Activated CD8-positive, alpha-beta T cell treated with anti-CD3 and anti-CD28 coated beads, Interleukin-2, amount 10 ng/mL, durations not matched to agents 7 days and 5 days (primary cell): ENCODE results near the gene SEZ6L2. TPM values are rescaled to one million over a fixed set of nuclear protein-coding genes. Genes with fewer than 3 reads are reported as not detected.

Experiments used
- ATAC-seq: fragments of 150-1000 bp; cut with Tn5 transposase; one replicate; pipeline ENCODE4 v1.10.0; 2021; ENCODE audit warnings: moderate library complexity
- CTCF ChIA-PET: fragments of 350-600 bp; sonication (Branson Sonifier 250); formaldehyde crosslinking; loops from one replicate; lab custom pipeline; 2021; ENCODE audit warnings: antibody characterized with exemption; lab: Charles Lee
- POLR2A ChIA-PET: fragments of 350-600 bp; sonication (Branson Sonifier 250); formaldehyde crosslinking; loops from one replicate; lab custom pipeline; 2021; ENCODE audit warnings: antibody characterized with exemption; lab: Charles Lee
- DNase-seq: peaks from one replicate; pipeline ENCODE4 v3.0.0-alpha.2; 2020
- H3K27ac Mint-ChIP-seq: one replicate; pipeline ENCODE4 v1.8.0; 2021; ENCODE audit warnings: mild to moderate bottlenecking, mixed read lengths
- H3K27me3 Mint-ChIP-seq: one replicate; pipeline ENCODE4 v1.8.0; 2021; ENCODE audit warnings: low read depth, mixed read lengths
- H3K36me3 Mint-ChIP-seq: one replicate; pipeline ENCODE4 v1.8.0; 2021; ENCODE audit warnings: low read depth, mixed read lengths
- H3K4me1 Mint-ChIP-seq: one replicate; pipeline ENCODE4 v1.8.0; 2021; ENCODE audit warnings: low read depth, mixed read lengths
- H3K4me3 Mint-ChIP-seq: one replicate; pipeline ENCODE4 v1.8.0; 2021; ENCODE audit warnings: mild to moderate bottlenecking, mixed read lengths
- H3K9me3 Mint-ChIP-seq: one replicate; pipeline ENCODE4 v1.8.0; 2022; ENCODE audit warnings: mixed read lengths; ENCODE audit not compliant: insufficient read depth
- total RNA-seq, 2 experiments: library from RNA; stranded (reverse); gene quantifications; one replicate each; pipeline ENCODE4 v1.2.3, GENCODE V29; 2021

Gene SEZ6L2
- total RNA-seq, 2 experiments from 2014 or later: not detected

GRCh38 chr16:29909391-29909790 is 10.0 kb upstream of the SEZ6L2 start:
- DNase-seq (no peak), ATAC-seq (no peak)
- H3K27ac Mint-ChIP-seq: no peak overlapping the region
- ChIA-PET POLR2A (no interaction called here), CTCF (interaction anchor here (0.6 to 0.8 kb wide), 2 partner anchors 10 to 727 kb away, joined by 3 read pairs; partner anchors contain the start of genes ASPHD1 and SEZ6L2)
- no peaks in the 10 kb centered on the region for H3K4me1 Mint-ChIP-seq
- no peak overlapping the region for H3K4me3 Mint-ChIP-seq
- no peaks in the 10 kb centered on the region for H3K9me3 Mint-ChIP-seq
- peaks cover 8% of the 10 kb centered on the region for H3K36me3 Mint-ChIP-seq
- H3K27me3 Mint-ChIP-seq: no peaks in the 10 kb centered on the region

DNA sequence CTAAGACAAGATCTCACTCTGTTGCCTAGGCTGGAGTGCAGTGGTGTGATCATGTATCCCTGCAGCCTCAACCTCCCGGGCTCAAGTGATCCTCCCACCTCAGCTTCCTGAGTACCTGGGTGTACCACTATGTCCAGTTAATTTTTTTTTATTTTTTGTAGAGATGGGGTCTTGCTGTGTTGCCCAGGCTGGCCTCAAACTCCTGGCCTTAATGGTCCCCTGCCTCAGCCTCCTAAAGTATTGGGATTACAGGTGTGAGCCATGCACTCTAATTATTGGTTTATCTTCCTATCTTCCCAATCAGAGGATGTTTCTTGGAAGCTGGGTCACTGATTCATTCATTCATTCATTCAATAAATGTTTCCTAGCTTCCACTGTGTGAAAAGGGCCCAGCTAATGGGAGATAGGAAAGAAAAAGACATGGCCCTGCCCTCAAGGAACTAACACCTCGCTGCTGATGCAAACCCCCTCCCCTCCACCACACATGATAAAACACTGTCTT is 9.4 kb upstream of the SEZ6L2 start:
- DNase-seq: no peak
- no peak overlapping the region for H3K4me3 Mint-ChIP-seq
- ATAC-seq: no peak
- POLR2A ChIA-PET: interaction anchor here (0.6 kb wide), 1 partner anchor 43 kb away, joined by 3 read pairs; no protein-coding TSS in a partner anchor
- no peaks in the 10 kb centered on the region for H3K27me3 Mint-ChIP-seq
- no peak overlapping the region for H3K27ac Mint-ChIP-seq
- H3K36me3 Mint-ChIP-seq: peaks cover 5% of the 10 kb centered on the region
- no peaks in the 10 kb centered on the region for H3K9me3 Mint-ChIP-seq
- CTCF ChIA-PET: interaction anchor here (0.6 to 0.8 kb wide), 2 partner anchors 9 to 727 kb away, joined by 3 read pairs; partner anchors contain the start of genes ASPHD1 and SEZ6L2
- no peaks in the 10 kb centered on the region for H3K4me1 Mint-ChIP-seq

GRCh38 chr16:29907973-29908372 is 8.6 kb upstream of the SEZ6L2 start:
- ATAC-seq (no peak), DNase-seq (no peak)
- Mint-ChIP-seq H3K36me3 (peaks cover 5% of the 10 kb centered on the region), H3K4me3 (no peak overlapping the region), H3K27me3 (peaks cover 2% of the 10 kb centered on the region), H3K27ac (no peak overlapping the region), H3K9me3 (no peaks in the 10 kb centered on the region), H3K4me1 (peaks cover 4% of the 10 kb centered on the region)
- POLR2A ChIA-PET: no interaction called here
- CTCF ChIA-PET: no interaction called here

GRCh38 chr16:29906520-29907244 is 7.3 kb upstream of the SEZ6L2 start:
- Mint-ChIP-seq H3K36me3 (peaks cover 5% of the 10 kb centered on the region), H3K27me3 (peaks cover 2% of the 10 kb centered on the region), H3K4me3 (no peak overlapping the region), H3K27ac (no peak overlapping the region), H3K9me3 (no peaks in the 10 kb centered on the region), H3K4me1 (peaks cover 4% of the 10 kb centered on the region)
- POLR2A ChIA-PET: interaction anchor here (0.6 to 1.1 kb wide), 2 partner anchors 18 to 1201 kb away, joined by 3 read pairs; no protein-coding TSS in a partner anchor
- DNase-seq (no peak), ATAC-seq (no peak)
- CTCF ChIA-PET: no interaction called here

GRCh38 chr16:29905668-29906067 is 6.3 kb upstream of the SEZ6L2 start:
- H3K4me1 Mint-ChIP-seq: peaks cover 6% of the 10 kb centered on the region
- CTCF ChIA-PET: no interaction called here
- no peak overlapping the region for H3K4me3 Mint-ChIP-seq
- H3K27me3 Mint-ChIP-seq: peaks cover 4% of the 10 kb centered on the region
- ATAC-seq: no peak
- POLR2A ChIA-PET: no interaction called here
- H3K27ac Mint-ChIP-seq: no peak overlapping the region
- DNase-seq: no peak
- H3K9me3 Mint-ChIP-seq: no peaks in the 10 kb centered on the region
- peaks cover 5% of the 10 kb centered on the region for H3K36me3 Mint-ChIP-seq

DNA sequence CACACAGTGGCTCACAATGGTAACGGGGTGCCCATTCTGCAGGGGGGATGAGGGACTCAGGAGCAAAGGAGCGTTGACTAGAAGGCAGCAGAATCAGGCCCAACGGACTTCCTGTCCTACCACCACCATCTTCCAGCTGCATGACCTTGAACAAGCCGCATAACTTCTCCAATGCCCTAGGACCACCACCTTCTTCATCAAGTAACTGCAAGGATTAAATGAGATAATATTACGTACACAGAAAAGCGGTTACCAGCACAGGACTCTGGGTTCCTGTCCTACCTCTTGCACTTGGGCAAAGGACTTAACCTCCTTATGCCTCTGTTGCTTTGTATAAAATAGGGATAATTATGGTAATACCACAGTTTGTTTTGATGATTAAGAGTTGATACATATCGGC is 5.6 kb upstream of the SEZ6L2 start:
- ChIA-PET POLR2A (no interaction called here), CTCF (no interaction called here)
- Mint-ChIP-seq H3K36me3 (peaks cover 5% of the 10 kb centered on the region), H3K4me1 (peaks cover 9% of the 10 kb centered on the region), H3K9me3 (no peaks in the 10 kb centered on the region), H3K27me3 (peaks cover 8% of the 10 kb centered on the region), H3K4me3 (no peak overlapping the region), H3K27ac (no peak overlapping the region)
- no peak for ATAC-seq
- no peak for DNase-seq

- ChIA-PET CTCF (no interaction called here), POLR2A (no interaction called here)
- H3K4me3 Mint-ChIP-seq: no peak overlapping the region
- DNase-seq: no peak
- peaks cover 10% of the 10 kb centered on the region for H3K27me3 Mint-ChIP-seq
- no peak overlapping the region for H3K27ac Mint-ChIP-seq
- peaks cover 12% of the 10 kb centered on the region for H3K4me1 Mint-ChIP-seq
- no peaks in the 10 kb centered on the region for H3K9me3 Mint-ChIP-seq
- H3K36me3 Mint-ChIP-seq: peaks cover 2% of the 10 kb centered on the region
- no peak for ATAC-seq
Observed at GRCh38 chr16:29903590-29903989, 4.2 kb upstream of the SEZ6L2 start.

DNA sequence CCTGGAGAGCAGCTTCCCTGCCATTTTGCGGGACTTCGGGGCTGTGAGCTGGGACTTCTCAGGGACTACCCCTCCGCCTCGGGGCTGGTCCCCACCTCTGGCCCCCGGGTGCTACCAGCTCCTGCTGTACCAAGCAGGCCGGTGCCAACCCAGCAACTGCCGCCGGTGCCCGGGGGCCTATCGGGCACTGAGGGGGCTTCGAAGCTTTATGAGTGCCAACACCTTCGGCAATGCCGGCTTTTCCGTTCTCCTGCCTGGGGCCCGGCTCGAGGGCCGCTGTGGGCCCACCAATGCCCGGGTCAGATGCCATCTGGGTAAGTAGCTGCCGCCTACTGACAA is 2.2 kb upstream of the SEZ6L2 start:
- no peaks in the 10 kb centered on the region for H3K9me3 Mint-ChIP-seq
- no peak overlapping the region for H3K27ac Mint-ChIP-seq
- ATAC-seq: no peak
- ChIA-PET CTCF (interaction anchor here (1.2 to 3.1 kb wide), 2 partner anchors 25 to 201 kb away, joined by 4 to 10 read pairs; partner anchors contain the start of gene KCTD13), POLR2A (no interaction called here)
- peak overlapping the region; percentile 12 for H3K4me3 Mint-ChIP-seq
- H3K4me1 Mint-ChIP-seq: peaks cover 12% of the 10 kb centered on the region
- H3K27me3 Mint-ChIP-seq: peaks cover 24% of the 10 kb centered on the region
- no peaks in the 10 kb centered on the region for H3K36me3 Mint-ChIP-seq
- no peak for DNase-seq

DNA sequence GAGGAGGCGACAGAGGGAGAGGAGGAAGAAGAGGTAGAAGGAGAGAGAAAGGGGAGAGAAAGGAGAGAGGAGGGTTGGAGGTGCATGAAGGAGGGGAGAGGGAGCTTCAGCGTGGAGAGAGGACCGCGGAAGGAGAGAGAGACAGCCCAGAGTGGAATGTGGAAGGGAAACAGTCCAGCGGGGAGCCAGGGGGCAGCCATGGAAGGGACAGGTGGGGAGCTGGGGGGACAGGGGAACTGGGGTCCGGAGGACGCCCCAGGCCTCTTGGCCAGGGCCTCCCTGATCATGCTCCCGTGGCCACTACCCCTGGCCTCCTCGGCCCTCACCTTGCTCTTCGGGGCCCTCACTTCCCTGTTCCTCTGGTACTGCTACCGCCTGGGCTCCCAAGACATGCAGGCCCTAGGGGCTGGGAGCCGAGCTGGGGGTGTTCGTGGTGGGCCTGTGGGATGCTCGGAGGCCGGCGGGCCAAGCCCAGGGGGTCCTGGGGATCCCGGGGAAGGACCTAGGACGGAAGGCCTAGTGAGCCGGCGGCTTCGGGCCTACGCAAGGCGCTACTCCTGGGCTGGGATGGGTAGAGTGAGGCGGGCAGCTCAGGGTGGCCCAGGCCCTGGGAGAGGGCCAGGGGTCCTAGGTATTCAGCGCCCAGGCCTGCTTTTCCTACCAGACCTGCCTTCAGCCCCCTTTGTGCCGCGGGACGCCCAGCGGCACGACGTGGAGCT is 1.7 kb upstream of the SEZ6L2 start:
- H3K27ac Mint-ChIP-seq: no peak overlapping the region
- peaks cover 12% of the 10 kb centered on the region for H3K4me1 Mint-ChIP-seq
- POLR2A ChIA-PET: no interaction called here

DNA sequence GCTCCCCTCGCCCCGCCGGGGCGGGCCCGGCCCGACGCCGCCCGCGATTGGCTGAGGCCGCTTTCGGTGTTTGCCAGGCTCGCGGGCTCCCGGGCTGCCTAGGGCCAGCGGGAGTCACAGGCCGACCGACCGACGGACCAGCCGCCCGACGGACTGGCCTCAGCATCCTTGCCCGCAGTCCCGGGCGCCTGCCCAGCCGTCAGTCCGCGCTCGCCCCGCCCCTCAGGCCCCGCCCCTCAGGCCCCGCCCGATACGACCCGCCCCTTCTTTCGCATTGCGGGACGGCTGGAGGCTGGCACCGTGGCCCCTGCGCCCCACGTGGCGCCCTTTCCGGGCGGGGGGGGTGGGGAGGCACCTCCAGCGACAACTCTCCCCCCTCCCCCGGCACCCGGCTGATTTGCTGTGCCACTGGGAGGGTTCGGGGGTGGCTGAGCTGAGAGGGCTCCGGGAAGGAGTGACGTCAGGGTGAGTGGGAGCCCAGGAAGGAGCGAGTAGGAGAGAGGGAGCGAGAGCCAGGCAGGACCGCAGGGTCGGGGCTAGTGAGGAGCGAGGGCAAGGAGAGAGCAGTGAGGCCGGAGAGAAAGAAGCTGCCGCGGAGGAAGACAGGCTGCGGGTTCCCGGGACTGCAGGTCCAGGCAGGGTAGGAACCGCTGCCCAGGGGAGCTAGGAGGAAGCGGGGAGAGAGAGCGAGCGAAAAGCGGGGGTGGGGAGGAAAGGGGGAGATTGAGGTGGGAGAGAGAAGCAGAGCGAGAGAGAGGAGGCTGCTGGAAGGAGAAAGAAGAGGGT is 945 bp upstream of the SEZ6L2 start, which contains the start of gene ASPHD1:
Gene ASPHD1 (plus strand): TSS at position 387 of the 786 bp plus-strand sequence. CDS start 484 bp downstream, outside the sequence.
- DNase-seq: no peak
- Mint-ChIP-seq H3K36me3 (no peaks in the 10 kb centered on the region), H3K9me3 (no peaks in the 10 kb centered on the region), H3K4me1 (peaks cover 12% of the 10 kb centered on the region), H3K27ac (no peak within 1 kb of the TSS), H3K4me3 (peak within 1 kb of the TSS; percentile 67), H3K27me3 (peaks cover 24% of the 10 kb centered on the region)
- POLR2A ChIA-PET: interaction anchor here (1.0 kb wide), 1 partner anchor 26 kb away, joined by 7 read pairs; the partner anchor contains the start of gene KCTD13
- peak; percentile 88 for ATAC-seq
- CTCF ChIA-PET: interaction anchor here (0.7 to 3.1 kb wide), 4 partner anchors 9 to 199 kb away, joined by 3 to 10 read pairs (median 4); partner anchors contain the start of gene TAOK2

More for the DNA sequence above, 1.7 kb upstream of the SEZ6L2 start:
- CTCF ChIA-PET: interaction anchor here (3.1 kb wide), 1 partner anchor 200 kb away, joined by 10 read pairs; no protein-coding TSS in a partner anchor
- DNase-seq (no peak), ATAC-seq (no peak)
- H3K9me3 Mint-ChIP-seq: no peaks in the 10 kb centered on the region
- H3K36me3 Mint-ChIP-seq: no peaks in the 10 kb centered on the region
- H3K27me3 Mint-ChIP-seq: peaks cover 24% of the 10 kb centered on the region
- H3K4me3 Mint-ChIP-seq: peak overlapping the region; percentile 67
